GM21515 (cell line): ENCODE measurements around the gene DPP6.

Source experiments
- ATAC-seq: cut with Tn5 transposase; IDR thresholded peaks from one replicate; pipeline ENCODE4 v1.9.1; 2021; ENCODE audit not compliant: unreplicated experiment

DPP6 gene

GRCh38 chr7:154581251-154581890 lies 529.2 kb downstream of the DPP6 start:
- ATAC-seq = no peak

GRCh38 chr7:154583454-154583853 lies 531.3 kb downstream of the DPP6 start:
- no peak for ATAC-seq

GRCh38 chr7:154584352-154585252 lies 532.4 kb downstream of the DPP6 start:
- ATAC-seq = no peak

DNA sequence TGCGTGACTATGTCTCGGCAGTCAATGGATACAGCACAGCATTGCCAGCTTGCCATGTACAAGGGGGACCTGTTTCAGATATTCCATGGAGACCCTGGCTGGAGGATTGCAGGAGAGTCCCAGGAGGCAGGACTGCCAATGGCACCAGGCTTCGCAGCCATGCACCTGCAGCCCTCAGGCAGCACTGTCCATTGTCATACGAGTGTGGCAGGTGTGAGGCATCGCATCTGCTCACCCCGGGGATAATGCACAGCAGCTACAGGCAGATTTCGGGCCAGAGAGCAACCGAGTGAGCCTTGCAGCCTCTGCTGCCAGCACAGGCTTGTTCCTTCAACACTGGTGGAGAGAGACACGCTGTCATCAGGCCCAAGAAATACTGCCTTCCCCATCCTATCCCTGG lies 535.6 kb downstream of the DPP6 start:
- no peak for ATAC-seq

- ATAC-seq = no peak
Measured at GRCh38 chr7:154591544-154591943, 539.3 kb downstream of the DPP6 start.

DNA sequence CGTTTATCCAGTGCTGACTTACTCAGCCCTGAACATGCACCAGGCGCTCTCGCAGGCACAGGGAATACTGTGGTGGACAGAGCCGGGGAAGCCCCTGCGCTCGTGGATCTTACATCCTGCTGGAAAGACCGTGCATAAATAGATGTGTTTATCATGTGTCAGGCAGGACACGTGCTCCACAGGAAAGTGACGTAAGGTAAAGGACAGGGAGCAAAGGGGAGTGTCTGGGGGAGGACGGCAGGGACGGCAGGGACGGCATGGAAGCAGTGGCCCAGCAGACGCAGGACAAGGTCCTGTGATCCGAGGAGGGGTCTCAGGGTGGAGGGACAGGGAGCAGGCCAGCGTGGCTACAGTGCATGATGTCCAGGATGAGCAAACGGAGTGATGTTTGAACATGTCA lies 540.2 kb downstream of the DPP6 start:
- no peak for ATAC-seq

- ATAC-seq = no peak
Measured at GRCh38 chr7:154598396-154598795, 546.2 kb downstream of the DPP6 start.

GRCh38 chr7:154598864-154599263 lies 546.7 kb downstream of the DPP6 start:
- no peak for ATAC-seq

DNA sequence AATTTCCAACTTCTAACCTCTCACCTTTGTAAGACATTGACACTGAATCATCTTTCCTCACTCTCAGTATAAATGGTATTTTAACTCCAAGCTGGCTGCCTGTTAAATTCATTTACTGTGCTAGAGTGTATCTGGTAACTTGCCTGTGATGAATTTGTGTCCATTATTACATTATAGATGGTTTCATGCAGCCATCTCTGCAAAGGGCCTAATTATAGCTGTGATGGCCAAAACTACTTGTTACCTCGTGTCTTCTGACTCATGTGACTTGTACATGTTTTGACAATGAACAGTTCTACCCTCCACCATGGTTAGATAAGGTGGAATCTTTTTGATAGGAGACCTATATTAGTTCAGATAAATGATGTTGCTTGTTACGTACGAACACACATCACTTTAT lies 558.7 kb downstream of the DPP6 start:
- ATAC-seq = no peak

DNA sequence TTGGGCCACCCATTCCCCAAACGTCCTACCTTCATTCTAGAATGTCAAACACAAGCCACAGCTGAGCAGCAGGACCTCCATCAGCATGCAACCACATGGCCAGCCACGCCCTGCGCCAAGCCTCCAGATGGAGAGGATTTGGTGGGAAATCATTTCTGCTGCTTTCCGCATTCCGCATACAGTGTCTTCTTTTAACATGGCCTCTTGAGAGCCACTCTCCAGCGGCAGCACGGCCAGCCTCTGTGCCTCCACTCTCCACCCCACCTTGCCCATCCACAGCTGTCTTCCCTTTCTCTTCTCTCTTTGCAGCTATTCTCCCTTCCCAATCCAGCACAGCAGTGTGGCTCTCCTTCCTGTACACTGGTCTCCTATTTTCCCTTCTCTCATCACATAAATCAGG lies 561.6 kb downstream of the DPP6 start:
- ATAC-seq = no peak

DNA sequence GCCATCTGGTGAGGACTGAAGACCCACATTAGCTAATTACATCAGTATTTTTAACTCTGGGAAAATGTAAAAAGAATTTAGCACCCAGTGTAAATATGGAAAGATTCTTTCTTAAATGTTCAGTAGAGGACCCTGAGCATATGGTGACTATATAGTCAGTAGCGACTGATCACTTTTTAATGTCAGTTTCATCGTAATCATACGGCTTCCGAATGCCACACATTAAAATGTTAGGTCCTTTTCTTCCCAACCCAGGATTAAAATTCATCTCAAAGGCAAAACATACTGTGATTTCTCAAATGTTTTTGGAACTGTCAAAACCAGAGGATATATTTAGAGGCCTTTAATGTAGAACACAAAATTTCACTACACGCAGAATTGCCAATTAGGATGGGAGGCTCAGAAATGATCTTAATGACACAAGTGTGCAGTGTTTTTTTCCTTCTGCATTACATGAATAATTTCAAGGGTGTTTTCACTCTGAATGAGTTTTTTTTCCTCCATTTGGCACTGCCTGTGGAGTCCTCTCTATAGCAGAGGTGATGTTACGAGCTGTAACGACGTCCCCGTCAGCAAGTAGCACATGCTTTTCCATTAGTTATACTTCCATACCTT lies 568.0 kb downstream of the DPP6 start:
- no peak for ATAC-seq

GRCh38 chr7:154623399-154623798 lies 571.2 kb downstream of the DPP6 start:
- no peak for ATAC-seq

DNA sequence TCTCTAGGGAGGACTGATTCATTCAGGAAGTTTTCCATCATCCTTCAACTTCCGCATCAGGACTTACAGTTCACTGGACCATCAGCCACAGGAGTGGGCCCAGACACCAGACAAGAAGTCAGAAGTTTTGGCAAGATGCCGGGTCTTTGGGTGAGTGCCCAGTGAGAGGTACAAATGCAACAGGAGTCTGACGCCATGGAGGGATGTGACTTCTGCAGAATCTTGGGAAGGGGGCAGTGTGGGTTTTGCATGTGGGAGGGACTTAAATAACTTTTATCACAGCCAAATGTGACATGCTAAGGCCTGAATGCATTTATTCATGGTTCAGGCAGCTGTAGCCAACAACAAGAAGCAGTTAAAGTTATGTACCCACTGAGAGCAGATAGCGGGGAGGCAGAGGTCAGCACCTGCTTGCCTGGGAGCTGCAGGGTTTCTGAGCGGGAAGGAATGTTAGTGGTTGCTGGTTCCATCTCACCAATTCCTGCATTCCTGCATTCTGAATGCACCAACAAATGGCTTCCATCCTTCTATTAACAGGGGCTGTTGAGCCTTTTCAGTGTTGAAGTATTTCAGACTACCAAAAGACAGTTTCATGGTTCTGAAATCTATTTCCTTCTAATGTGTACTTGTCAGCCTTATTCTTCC lies 575.6 kb downstream of the DPP6 start:
- ATAC-seq = no peak

GRCh38 chr7:154628556-154628955 lies 576.4 kb downstream of the DPP6 start:
- no peak for ATAC-seq

- ATAC-seq = no peak
Measured at GRCh38 chr7:154631162-154631561, 579.0 kb downstream of the DPP6 start.

DNA sequence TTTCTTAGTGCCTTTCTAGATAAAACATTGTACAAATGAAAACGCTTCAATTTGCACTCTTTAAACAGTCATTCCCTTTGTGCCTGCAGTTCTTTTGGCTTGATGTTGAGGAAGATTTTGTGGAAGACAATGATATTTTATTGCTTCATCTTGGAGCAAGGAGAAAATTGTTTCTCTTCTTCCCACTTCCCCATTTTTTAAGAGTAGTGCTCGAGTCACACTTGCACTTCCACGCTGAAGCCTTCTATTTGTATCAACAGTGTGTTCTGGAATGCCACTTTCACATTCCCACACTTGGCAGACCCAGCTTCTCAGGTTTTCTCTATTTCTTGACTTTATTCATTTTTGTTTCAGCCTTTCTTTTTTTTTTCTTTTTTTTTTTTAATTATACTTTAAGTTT lies 581.4 kb downstream of the DPP6 start:
- ATAC-seq = no peak

DNA sequence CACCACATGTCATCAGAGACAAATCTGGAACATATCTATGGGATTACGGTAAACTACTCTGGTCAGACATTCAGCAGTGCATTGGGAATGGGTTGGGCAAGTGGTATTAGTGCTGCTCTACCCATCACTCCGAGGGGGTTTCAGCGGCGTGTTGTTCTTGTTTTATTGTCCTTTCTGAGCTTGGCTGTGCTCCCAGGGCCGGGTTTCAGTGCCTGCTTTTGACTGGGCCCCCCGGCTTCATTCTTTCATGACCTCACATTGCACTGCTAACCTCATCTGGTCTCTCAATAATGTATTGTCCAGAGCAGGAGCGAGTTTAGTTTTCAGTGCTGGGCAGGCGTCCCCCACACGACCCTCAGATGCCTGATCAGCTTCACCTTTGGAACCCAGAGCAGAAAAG lies 586.1 kb downstream of the DPP6 start:
- ATAC-seq = no peak

- ATAC-seq = no peak
Measured at GRCh38 chr7:154640266-154640865, 588.2 kb downstream of the DPP6 start.

DNA sequence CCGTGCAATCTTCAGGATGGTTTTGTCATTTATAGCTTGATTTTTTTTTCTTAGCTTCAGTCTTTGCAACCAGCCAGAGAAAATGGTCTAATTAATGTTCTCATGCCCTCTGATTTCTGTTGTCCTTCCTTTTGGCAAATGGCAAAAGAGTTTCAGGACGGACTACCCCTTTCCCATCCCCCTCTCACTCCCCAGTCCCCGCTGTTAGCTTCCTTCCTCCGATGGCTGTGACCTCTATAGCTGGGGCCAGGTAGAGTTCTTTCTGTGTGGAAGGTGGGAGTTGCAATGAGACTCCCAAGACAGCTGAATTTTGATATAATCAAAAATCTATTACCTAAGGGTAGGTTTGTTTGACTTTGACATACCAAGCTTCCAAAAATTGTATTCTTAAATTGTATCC lies 588.7 kb downstream of the DPP6 start:
- ATAC-seq = no peak

GRCh38 chr7:154644366-154644765 lies 592.2 kb downstream of the DPP6 start:
- no peak for ATAC-seq
